G401 (cell line): Measurements from ENCODE around the gene GDF2. TPM values are rescaled to one million over a fixed set of nuclear protein-coding genes. Genes with fewer than 3 reads are reported as not detected.

Experiments
- DNase-seq: peaks from one replicate; pipeline ENCODE4 v3.0.0-alpha.2; 2015; ENCODE audit warnings: low spot score
- in situ Hi-C: cut with HindIII; loops from 2 replicates; pipeline ENCODE4 v1.10.0; 2016; ENCODE audit warnings: low sequenced_read_pairs, mixed read lengths
- total RNA-seq: library from RNA; depleted of rRNA; stranded (reverse); fragments of >200 nt; shearing (Covaris generic); gene quantifications from 2 replicates; pipeline ENCODE4 v1.2.3, GENCODE V29; 2014

The GDF2 gene
- total RNA-seq, 1 experiment from 2014 or later = not detected

DNA sequence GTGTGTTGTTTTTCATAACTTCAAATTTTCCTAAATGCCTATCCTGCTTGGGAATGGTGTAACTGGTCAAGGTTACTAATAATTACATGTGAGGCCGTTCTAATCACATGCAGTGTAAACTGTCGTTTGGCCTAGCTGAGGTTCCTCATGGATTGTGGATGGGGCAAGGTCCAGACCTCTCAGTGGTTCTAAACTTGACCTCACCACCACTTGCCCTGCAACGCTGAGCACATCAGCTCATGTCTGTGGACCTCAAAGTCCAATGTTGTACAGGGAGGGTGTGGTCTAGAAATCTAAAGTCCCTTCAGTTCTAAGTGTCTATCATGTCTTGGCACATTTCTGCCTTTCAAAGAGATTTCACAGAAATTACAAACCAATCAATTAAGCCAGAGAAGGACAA lies 41.5 kb downstream of the GDF2 start:
- in situ Hi-C loops = no loop called here
- DNase-seq = no peak

DNA sequence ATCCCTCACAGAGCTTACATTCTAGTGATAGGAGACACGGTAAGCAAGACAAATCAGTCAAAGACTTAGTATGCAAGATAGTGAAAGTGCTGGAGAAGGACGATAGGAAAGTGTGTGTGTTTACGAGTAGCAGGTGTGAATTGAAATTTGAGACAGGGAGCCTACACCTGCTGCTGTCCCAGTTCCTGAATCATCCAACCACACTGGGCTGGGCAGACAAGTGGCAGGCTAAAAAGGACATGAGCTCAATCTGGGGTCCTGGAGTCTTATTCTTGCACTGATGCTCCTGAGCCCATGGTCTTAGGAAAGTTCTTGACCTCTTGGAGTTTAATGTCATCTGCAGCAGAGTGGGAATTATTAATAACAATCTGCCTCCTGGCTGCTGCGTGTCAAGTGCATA lies 42.1 kb downstream of the GDF2 start:
- in situ Hi-C loops = no loop called here
- no peak for DNase-seq

DNA sequence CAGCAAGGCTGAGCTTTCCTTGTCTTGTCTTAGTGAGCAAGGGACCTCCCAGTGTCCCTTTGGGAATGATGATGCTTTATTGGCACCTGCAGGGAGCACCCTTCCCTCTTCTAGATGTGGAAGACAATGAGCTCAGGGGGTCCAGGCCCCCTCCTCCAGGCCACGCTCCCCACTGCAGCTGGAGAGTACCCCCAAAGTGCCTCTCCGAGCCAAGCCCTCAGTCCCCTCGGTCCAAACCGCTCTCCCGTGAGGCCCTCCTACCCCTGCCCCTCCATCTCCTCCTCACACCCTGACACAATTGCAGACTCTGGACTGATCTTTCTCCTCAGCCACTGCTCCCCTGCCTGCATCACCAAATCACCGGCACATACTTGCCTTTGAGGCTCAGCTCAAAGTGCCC lies 42.7 kb downstream of the GDF2 start:
- DNase-seq = no peak
- in situ Hi-C loops = no loop called here

DNA sequence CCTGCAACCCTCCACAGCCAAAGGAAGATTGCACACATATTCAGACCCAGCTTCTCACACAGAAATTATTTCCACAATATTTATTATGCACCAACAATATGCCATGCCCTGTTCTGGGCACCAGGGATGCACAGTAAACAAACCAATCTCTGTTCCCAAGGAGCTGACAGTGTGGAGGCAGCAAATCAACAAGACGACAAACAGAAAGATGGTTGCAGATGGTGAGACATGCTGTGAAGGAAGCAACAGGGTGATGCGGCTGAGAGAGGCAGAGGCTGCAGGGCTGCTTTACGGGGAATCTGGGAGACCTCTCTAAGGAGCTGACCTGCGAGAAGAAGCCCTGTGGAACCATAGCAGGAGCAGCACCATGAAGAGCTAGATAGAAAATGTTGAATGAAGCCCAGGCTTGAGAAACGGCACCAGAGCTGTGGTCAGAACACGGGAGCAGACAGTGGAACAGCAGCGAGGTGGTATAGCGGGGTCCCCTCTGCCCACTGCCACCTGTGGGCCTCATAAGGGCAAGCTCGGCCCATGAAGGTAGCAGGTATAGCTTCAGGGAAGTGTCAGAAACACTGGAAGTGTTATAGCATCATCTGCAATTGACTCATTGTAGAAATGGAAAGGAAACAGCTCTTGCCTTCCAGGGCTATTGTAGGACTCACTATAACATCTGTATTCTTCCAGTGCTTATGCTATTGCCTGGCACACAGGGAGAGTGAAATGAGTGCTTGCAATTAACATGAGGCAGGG lies 43.4 kb downstream of the GDF2 start:
- DNase-seq = no peak
- in situ Hi-C loops = no loop called here

DNA sequence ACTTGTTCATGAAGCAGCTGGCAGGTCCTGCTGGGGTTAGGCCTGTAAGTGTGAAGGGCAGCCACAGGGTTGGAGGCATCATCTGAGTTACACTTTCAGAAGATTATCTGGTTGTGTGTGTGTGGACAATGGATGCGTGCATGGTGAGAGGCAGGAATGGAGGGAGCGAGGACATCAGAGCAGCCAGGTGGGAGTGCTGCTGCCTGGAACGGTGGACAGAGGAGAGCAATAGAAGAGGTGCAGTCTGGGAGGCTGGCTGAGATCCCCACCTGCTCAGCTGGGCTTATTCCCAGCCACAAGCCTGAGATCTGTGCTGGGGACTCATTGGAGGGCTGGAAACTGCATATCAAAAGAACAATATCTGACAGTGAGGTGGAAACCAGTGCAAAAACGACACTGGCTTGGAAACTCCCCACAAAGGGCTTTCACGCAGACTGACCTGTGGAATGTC lies 44.0 kb downstream of the GDF2 start:
- DNase-seq = peak; percentile 55
- in situ Hi-C loops = no loop called here

DNA sequence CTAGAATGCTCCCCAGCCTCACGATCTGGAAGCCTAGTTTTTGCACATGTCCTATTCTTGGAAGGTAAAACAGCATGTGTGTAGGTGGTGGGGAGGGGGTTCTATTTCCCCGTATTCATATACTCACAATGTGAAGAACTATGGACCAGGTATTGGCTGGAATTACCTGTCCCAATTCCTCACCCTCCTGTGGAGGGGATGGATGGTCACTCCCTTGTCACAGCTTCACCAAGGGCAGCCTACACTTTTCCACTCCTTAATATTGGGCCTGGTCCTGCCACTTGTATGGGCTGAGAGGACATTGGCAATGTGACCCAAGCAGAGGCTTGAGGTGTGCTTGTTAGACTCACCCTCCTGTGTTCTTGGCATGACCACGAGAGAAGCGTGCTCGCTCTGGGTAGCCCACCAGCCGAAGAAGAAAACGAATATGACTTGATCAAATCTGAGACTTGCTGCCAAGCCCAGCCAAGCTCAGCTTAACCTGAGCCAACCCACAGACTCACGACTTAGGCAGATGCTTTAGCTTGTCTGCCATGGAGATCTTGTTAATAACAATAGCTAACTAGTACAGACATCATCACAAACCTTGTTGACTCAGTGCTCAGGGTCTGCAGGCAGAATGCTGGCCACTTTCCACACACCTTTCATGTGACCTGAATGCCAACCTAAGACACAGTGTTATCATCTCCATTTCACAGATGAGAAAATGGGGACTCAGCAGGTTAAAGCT lies 44.6 kb downstream of the GDF2 start:
- no peak for DNase-seq
- in situ Hi-C loops = no loop called here

- in situ Hi-C loops = no loop called here
These were observed 45.4 kb downstream of the GDF2 start for GRCh38 chr10:47367646-47368045.

DNA sequence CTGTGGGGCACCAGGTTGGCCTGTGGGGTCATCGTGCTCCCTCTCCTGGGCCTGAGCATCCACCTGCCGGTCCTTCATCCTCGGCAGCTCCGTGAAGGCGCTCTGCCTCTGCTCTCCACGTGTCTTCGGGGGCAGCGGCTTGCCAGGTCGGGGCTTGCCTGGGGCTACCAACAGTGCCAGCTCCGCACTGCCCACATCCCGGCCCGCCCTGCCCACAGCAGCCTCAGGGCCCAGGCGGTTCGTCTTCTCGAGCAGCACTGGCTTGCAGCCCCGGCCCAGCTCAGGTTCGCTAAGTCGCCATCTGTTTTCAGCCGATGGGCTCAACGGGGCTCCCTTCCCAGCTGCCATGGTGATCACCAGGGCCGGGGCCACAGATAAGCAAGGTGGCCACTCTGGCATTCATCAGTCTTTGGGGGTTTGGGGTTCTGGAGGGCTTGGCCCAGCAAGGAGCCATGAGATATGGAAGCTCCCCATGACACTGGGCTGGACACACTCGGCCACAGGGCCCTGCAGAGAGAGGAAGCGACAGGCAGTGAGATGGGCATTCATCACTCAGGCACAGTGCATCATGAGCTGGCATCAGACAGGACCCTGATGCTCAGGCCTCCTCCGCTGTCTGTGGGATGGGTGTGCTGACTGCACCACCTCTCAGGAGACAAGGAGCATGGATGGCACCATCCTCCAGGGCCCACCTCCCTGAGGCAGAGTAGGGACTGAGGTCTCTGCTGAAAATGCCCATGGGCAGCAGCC lies 46.4 kb downstream of the GDF2 start:
- in situ Hi-C loops = no loop called here
- peak; percentile 52 for DNase-seq

More at GRCh38 chr10:47367646-47368045, 45.4 kb downstream of the GDF2 start:
- DNase-seq = no peak

DNA sequence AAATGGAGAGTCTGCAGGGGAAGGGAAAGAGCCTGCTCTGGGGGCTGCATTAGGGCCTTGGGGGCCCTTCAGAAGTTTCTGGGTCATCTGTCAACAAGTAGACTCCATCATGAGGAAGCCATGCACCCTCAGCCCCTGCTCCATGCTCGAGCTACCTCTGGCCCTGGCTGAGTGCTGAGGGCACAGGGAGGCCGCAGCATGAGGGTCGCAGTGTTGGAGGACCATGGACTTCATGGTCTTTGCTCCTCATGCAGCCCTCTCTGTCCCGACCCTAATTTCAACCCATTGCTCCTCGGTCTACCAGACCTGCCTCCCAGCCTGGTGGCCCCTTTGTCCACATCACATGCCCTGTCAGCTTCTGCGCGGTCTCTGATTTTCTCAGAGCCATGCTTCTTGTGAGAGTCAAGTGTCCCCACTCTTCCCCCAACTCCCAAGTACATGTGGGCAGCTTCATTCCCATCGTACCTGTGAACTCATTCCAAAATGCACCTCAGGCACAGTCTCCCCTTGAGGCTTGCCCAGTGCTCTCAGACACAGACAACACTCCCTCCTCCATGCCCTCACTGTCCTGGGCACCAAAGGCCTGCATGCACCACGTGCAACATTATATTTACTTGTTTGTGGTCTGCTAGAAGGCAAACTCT lies 47.1 kb downstream of the GDF2 start:
- in situ Hi-C loops = no loop called here
- DNase-seq = no peak

- DNase-seq = no peak
- in situ Hi-C loops = no loop called here
These were observed 47.9 kb downstream of the GDF2 start for GRCh38 chr10:47370015-47370767.

- DNase-seq = no peak
- in situ Hi-C loops = no loop called here
These were observed 48.6 kb downstream of the GDF2 start for GRCh38 chr10:47370878-47371277.

DNA sequence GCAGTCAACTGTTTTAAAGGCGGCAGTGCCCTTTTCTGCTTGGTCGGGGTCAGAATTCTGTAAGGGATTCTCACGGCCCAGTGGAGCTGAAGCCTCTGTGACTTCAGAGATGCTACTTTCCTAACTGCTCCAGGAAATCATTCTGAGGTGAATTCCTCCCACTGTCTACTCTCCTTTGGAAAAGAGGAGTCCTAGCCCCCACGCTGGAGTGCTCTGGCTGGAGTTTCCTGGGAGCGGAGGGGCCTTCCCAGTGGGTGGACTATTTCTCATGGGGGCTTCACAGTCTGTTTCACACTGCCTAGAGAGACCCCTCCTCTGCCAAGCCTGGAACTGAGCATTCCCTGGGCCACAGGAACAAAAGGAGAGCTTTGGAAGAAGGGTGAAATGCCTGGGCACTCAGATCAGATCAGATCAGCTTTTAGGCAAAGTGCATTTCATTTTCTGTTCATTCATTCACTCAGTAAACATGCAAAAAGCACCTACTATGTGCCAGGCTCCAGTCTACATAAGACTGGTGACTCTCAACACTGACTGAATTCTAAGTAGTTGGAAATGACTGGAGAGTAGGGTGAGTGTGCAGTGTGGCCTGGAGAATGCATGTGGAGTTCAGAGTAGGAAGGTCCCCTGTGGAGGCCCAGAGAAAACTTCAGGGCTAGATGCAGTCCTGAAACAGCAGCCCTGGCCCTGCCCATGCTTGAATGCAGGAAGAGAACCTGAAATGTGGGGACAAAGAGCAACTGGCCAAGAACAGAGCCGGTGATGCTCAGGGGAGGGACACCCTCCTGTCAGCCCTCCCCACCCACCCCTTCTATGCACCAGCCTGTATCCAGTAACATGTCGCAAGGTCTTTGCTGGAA lies 49.6 kb downstream of the GDF2 start:
- DNase-seq = no peak
- in situ Hi-C loops = no loop called here

GRCh38 chr10:47372726-47373125 lies 50.5 kb downstream of the GDF2 start:
- no peak for DNase-seq
- in situ Hi-C loops = no loop called here

DNA sequence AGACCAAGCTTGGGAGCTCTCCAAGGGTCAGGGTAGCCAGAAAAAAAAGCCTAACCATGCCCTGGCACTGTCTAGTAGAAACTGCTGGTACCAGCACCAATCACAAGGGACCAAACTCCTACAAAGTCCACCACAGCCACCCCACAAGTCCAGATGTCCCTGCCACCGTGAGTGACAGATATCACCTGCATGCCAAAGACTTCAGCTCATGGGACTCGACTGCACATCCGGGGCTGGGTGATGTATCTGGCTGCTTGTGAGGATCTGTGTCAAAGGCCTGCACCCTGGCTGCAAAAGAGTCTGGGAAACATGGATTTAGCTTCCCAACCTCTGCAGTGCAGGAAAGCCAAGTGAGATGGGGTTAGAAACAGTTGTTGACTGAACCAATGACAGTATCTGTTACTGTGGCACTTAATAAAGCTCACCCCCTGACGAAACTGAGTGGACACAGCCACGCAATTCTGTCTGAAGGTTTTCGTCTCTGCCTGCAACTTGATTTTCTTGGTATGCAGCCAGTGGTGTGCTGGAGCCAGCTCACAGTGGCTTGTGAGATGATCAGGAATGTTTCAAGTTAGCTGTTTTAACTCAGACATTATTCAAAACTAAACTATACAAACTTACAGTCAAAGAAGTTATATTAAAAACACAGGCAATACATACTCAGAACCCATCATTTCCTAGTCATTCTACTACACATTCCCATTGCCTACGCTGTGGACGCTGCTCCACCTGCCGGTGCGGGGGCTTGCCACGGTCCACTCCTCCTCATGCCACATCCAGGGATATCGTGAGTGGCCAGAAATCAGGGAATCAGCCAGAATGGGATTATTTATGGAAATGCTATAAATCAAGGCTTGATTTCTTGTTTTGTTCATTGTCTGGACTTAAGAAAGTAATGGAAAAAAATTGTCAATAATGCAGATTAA lies 52.6 kb downstream of the GDF2 start:
- no peak for DNase-seq
- in situ Hi-C loops = no loop called here

GRCh38 chr10:47376522-47377220 lies 54.4 kb downstream of the GDF2 start:
- no peak for DNase-seq
- in situ Hi-C loops = no loop called here
